SK-N-SH treated with all-trans-retinoic acid at 6 μM for 48 hours (cell line): ENCODE data around the gene GPC6.

Source experiments
- ATAC-seq: fragments of 200-7000 bp; cut with Tn5 transposase; 3 replicates; pipeline ENCODE4 v1.9.1; 2020; ENCODE audit warnings: mild to moderate bottlenecking, moderate library complexity
- ARNTL ChIP-seq: fragments of 450-650 bp; formaldehyde crosslinking; IDR thresholded peaks from 2 replicates; pipeline ENCODE4 v1.5.0; 2020; ENCODE audit warnings: low read depth, mild to moderate bottlenecking, moderate library complexity, borderline replicate concordance
- BACH2 ChIP-seq: fragments of 250-450 bp; sonication (Bioruptor Pico); IDR thresholded peaks from 2 replicates; pipeline ENCODE4 v1.9.0; 2021; ENCODE audit warnings: mild to moderate bottlenecking, borderline replicate concordance
- ESRRG ChIP-seq: fragments of 250-450 bp; sonication (Bioruptor Pico); IDR thresholded peaks from 2 replicates; pipeline ENCODE4 v1.6.1; 2021; ENCODE audit warnings: mild to moderate bottlenecking
- GLIS3 ChIP-seq: fragments of 250-450 bp; sonication (Bioruptor Pico); IDR thresholded peaks from 2 replicates; pipeline ENCODE4 v1.5.0; 2020; ENCODE audit warnings: mild to moderate bottlenecking, moderate library complexity
- ISL1 ChIP-seq: fragments of 250-450 bp; sonication (Bioruptor Pico); IDR thresholded peaks from 2 replicates; pipeline ENCODE4 v2.1.2; 2022; ENCODE audit warnings: mild to moderate bottlenecking, moderate library complexity
- OSR1 ChIP-seq: fragments of 250-450 bp; sonication (Bioruptor Pico); IDR thresholded peaks from 2 replicates; pipeline ENCODE4 v1.8.0; 2022; ENCODE audit warnings: moderate library complexity, mild to moderate bottlenecking, inconsistent platforms
- RARB ChIP-seq: fragments of 250-450 bp; sonication (Bioruptor Pico); IDR thresholded peaks from 2 replicates; pipeline ENCODE4 v1.8.0; 2021; ENCODE audit warnings: mild to moderate bottlenecking, moderate library complexity
- SNAI2 ChIP-seq: fragments of 250-450 bp; sonication (Bioruptor Pico); IDR thresholded peaks from 2 replicates; pipeline ENCODE4 v1.5.0; 2020; ENCODE audit warnings: mild to moderate bottlenecking, moderate library complexity
- TCF4 ChIP-seq: fragments of 250-450 bp; sonication (Bioruptor Pico); IDR thresholded peaks from 2 replicates; pipeline ENCODE4 v1.8.0; 2021; ENCODE audit warnings: mild to moderate bottlenecking, moderate library complexity, borderline replicate concordance
- TOX ChIP-seq: fragments of 250-450 bp; sonication (Bioruptor Pico); IDR thresholded peaks from 2 replicates; pipeline ENCODE4 v1.8.0; 2021; ENCODE audit warnings: mild to moderate bottlenecking, moderate library complexity, borderline replicate concordance
- ZC3H10 ChIP-seq: fragments of 250-450 bp; sonication (Bioruptor Pico); IDR thresholded peaks from 2 replicates; pipeline ENCODE4 v1.5.1; 2021; ENCODE audit warnings: mild to moderate bottlenecking, moderate library complexity
- ZFP3 ChIP-seq: fragments of 250-450 bp; sonication (Bioruptor Pico); IDR thresholded peaks from 2 replicates; pipeline ENCODE4 v1.5.0; 2020; ENCODE audit warnings: mild to moderate bottlenecking, moderate library complexity
- ZFP30 ChIP-seq: fragments of 450-650 bp; formaldehyde crosslinking; IDR thresholded peaks from 2 replicates; pipeline ENCODE4 v1.5.0; 2022; ENCODE audit warnings: mild to moderate bottlenecking, moderate library complexity
- ZNF70 ChIP-seq: fragments of 450-650 bp; formaldehyde crosslinking; IDR thresholded peaks from 2 replicates; pipeline ENCODE4 v1.5.0; 2020; ENCODE audit warnings: mild to moderate bottlenecking, moderate library complexity
- ZNF8 ChIP-seq: fragments of 450-650 bp; formaldehyde crosslinking; IDR thresholded peaks from 2 replicates; pipeline ENCODE4 v1.5.0; 2020; ENCODE audit warnings: mild to moderate bottlenecking, moderate library complexity
- TF ChIP-seq, protein P1 (sequence below): fragments of 250-450 bp; sonication (Bioruptor Pico); IDR thresholded peaks from 2 replicates; pipeline ENCODE4 v1.8.0; 2021; ENCODE audit warnings: low read depth, mild to moderate bottlenecking, moderate library complexity, borderline replicate concordance
- TF ChIP-seq, protein P2 (sequence below): fragments of 250-450 bp; sonication (Bioruptor Pico); IDR thresholded peaks from 2 replicates; pipeline ENCODE4 v1.8.0; 2020; ENCODE audit warnings: mild to moderate bottlenecking, moderate library complexity, borderline replicate concordance
- TF ChIP-seq, protein P3 (sequence below): fragments of 250-450 bp; sonication (Bioruptor Pico); IDR thresholded peaks from 2 replicates; pipeline ENCODE4 v1.5.0; 2020; ENCODE audit warnings: mild to moderate bottlenecking, moderate library complexity
- TF ChIP-seq, protein P4 (sequence below): fragments of 250-450 bp; sonication (Bioruptor Pico); IDR thresholded peaks from 2 replicates; pipeline ENCODE4 v1.5.1; 2021; ENCODE audit warnings: mild to moderate bottlenecking, moderate library complexity
- TF ChIP-seq, protein P5 (sequence below): fragments of 250-450 bp; sonication (Bioruptor Pico); IDR thresholded peaks from 2 replicates; pipeline ENCODE4 v1.5.1; 2020; ENCODE audit warnings: low read depth, mild to moderate bottlenecking, moderate library complexity

Gene GPC6

DNA sequence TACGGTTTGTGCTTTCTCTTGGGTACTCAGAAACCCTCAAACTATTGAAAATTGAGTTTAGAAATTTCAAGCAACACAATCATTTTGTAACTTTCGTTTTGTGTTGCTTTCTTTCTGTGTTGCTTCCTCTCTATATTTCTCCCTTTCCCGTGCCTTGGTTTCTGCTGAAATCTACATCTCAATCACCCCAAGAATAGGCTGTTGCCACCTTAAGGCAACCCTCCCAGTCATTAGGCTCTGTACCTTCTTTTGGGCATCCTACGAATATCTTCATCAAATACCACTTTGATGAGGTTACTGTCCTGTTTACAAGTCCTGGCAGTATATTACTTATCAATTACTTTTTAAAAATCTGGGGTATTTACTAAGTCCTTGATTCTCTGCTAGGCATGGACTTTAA lies 621.6 kb downstream of the GPC6 start:
- no peak for ATAC-seq
- TF ChIP-seq ISL1 (no peak), ZNF8 (CRISPR knock-in tag) (no peak), BACH2 (CRISPR knock-in tag) (no peak), GLIS3 (no peak)
- TF ChIP-seq, protein P1, sequence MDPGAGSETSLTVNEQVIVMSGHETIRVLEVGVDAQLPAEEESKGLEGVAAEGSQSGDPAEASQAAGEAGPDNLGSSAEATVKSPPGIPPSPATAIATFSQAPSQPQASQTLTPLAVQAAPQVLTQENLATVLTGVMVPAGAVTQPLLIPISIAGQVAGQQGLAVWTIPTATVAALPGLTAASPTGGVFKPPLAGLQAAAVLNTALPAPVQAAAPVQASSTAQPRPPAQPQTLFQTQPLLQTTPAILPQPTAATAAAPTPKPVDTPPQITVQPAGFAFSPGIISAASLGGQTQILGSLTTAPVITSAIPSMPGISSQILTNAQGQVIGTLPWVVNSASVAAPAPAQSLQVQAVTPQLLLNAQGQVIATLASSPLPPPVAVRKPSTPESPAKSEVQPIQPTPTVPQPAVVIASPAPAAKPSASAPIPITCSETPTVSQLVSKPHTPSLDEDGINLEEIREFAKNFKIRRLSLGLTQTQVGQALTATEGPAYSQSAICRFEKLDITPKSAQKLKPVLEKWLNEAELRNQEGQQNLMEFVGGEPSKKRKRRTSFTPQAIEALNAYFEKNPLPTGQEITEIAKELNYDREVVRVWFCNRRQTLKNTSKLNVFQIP (CRISPR knock-in tag), result no peak
- TF ChIP-seq, protein P2, sequence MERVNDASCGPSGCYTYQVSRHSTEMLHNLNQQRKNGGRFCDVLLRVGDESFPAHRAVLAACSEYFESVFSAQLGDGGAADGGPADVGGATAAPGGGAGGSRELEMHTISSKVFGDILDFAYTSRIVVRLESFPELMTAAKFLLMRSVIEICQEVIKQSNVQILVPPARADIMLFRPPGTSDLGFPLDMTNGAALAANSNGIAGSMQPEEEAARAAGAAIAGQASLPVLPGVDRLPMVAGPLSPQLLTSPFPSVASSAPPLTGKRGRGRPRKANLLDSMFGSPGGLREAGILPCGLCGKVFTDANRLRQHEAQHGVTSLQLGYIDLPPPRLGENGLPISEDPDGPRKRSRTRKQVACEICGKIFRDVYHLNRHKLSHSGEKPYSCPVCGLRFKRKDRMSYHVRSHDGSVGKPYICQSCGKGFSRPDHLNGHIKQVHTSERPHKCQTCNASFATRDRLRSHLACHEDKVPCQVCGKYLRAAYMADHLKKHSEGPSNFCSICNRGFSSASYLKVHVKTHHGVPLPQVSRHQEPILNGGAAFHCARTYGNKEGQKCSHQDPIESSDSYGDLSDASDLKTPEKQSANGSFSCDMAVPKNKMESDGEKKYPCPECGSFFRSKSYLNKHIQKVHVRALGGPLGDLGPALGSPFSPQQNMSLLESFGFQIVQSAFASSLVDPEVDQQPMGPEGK (CRISPR knock-in tag), result no peak

DNA sequence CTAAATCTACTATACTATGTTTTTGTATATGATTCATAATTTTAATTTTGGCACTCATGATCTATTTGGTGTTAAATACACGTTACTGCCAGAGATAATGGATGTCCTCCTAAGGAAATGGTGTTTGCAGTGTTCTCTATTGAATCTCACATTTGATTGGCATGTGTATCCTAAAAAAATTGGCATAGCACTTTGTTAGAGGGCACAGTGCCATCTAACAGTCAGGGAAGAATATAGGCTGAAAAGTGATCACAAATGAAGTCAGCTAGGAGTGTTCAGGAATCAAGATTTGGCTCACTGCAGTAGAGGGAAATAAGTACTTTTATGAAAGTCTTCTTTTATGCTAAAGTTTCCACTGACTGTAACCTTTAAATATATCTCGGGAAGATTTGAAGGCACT lies 624.6 kb downstream of the GPC6 start:
- ATAC-seq, result no peak
- no peak for TF ChIP-seq ZFP30 (CRISPR knock-in tag)
- no peak for TF ChIP-seq ISL1
- TF ChIP-seq, protein P2 (CRISPR knock-in tag), result no peak
- no peak for TF ChIP-seq ZNF8 (CRISPR knock-in tag)

DNA sequence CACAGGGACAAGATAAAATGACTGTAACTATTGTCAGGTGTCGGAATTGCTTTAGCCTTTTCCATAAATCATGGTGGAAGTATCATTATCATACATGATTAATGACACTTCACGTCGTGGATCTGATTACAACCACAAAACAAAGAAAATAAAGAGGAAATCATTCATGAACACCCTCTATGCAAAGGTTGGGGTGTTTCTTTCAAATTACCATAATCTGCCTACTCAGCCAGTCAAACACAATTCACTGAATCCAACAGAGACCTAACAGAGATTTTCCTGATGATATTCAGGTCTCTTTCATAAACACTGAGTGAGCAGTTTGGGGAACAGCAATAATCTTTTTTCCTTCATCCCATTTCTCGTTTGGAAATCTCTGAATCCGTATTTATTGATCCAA lies 627.3 kb downstream of the GPC6 start:
- TF ChIP-seq, protein P2 (CRISPR knock-in tag), result no peak
- no peak for TF ChIP-seq BACH2 (CRISPR knock-in tag)
- TF ChIP-seq, protein P3, sequence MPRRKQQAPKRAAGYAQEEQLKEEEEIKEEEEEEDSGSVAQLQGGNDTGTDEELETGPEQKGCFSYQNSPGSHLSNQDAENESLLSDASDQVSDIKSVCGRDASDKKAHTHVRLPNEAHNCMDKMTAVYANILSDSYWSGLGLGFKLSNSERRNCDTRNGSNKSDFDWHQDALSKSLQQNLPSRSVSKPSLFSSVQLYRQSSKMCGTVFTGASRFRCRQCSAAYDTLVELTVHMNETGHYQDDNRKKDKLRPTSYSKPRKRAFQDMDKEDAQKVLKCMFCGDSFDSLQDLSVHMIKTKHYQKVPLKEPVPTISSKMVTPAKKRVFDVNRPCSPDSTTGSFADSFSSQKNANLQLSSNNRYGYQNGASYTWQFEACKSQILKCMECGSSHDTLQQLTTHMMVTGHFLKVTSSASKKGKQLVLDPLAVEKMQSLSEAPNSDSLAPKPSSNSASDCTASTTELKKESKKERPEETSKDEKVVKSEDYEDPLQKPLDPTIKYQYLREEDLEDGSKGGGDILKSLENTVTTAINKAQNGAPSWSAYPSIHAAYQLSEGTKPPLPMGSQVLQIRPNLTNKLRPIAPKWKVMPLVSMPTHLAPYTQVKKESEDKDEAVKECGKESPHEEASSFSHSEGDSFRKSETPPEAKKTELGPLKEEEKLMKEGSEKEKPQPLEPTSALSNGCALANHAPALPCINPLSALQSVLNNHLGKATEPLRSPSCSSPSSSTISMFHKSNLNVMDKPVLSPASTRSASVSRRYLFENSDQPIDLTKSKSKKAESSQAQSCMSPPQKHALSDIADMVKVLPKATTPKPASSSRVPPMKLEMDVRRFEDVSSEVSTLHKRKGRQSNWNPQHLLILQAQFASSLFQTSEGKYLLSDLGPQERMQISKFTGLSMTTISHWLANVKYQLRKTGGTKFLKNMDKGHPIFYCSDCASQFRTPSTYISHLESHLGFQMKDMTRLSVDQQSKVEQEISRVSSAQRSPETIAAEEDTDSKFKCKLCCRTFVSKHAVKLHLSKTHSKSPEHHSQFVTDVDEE (CRISPR knock-in tag), result no peak
- TF ChIP-seq, protein P4, sequence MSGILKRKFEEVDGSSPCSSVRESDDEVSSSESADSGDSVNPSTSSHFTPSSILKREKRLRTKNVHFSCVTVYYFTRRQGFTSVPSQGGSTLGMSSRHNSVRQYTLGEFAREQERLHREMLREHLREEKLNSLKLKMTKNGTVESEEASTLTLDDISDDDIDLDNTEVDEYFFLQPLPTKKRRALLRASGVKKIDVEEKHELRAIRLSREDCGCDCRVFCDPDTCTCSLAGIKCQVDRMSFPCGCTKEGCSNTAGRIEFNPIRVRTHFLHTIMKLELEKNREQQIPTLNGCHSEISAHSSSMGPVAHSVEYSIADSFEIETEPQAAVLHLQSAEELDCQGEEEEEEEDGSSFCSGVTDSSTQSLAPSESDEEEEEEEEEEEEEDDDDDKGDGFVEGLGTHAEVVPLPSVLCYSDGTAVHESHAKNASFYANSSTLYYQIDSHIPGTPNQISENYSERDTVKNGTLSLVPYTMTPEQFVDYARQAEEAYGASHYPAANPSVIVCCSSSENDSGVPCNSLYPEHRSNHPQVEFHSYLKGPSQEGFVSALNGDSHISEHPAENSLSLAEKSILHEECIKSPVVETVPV (CRISPR knock-in tag), result no peak
- no peak for TF ChIP-seq ZFP30 (CRISPR knock-in tag)
- TF ChIP-seq ZNF70 (CRISPR knock-in tag), result no peak
- no peak for TF ChIP-seq OSR1 (CRISPR knock-in tag)
- TF ChIP-seq ZNF8 (CRISPR knock-in tag), result no peak
- no peak for TF ChIP-seq ARNTL (CRISPR knock-in tag)
- TF ChIP-seq GLIS3, result no peak
- no peak for TF ChIP-seq TOX (CRISPR knock-in tag)
- TF ChIP-seq SNAI2 (CRISPR knock-in tag), result no peak
- no peak for TF ChIP-seq TCF4 (CRISPR knock-in tag)
- ATAC-seq, result no peak

DNA sequence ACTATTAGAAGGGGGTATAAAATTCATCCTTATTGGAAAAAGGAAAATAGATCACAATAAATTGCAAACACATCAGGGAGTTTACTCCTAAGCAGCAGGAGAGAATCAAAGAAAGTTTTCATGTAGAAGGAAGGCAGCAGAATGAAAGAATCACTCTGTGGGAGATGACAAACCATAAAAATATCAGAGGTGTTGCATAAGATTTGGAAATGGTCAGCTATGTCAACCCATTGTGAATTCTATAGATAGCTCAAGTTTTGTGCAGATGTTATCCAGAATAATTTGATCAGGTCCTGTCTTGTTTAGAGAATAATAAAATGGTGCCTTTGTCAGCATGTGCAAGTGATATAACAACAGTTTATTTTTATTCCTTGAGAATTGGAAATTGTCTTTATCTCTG lies 630.5 kb downstream of the GPC6 start:
- ATAC-seq, result no peak
- no peak for TF ChIP-seq ZC3H10
- TF ChIP-seq RARB (CRISPR knock-in tag), result no peak
- TF ChIP-seq ZFP3 (CRISPR knock-in tag), result no peak
- TF ChIP-seq ZFP30 (CRISPR knock-in tag), result no peak
- no peak for TF ChIP-seq ESRRG (CRISPR knock-in tag)
- TF ChIP-seq, protein P5, sequence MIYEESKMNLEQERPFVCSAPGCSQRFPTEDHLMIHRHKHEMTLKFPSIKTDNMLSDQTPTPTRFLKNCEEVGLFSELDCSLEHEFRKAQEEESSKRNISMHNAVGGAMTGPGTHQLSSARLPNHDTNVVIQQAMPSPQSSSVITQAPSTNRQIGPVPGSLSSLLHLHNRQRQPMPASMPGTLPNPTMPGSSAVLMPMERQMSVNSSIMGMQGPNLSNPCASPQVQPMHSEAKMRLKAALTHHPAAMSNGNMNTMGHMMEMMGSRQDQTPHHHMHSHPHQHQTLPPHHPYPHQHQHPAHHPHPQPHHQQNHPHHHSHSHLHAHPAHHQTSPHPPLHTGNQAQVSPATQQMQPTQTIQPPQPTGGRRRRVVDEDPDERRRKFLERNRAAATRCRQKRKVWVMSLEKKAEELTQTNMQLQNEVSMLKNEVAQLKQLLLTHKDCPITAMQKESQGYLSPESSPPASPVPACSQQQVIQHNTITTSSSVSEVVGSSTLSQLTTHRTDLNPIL (CRISPR knock-in tag), result no peak
- no peak for TF ChIP-seq GLIS3
